RKO (cell line): ENCODE measurements around the gene NFX1.
A peak's percentile ranks its signal among the peaks of the same experiment; 100 is the strongest.
"Not testable (repeated sequence)": the region's sequence is repeated elsewhere in the genome, so short reads cannot be mapped to it uniquely, and the experiment has no call there.

Source experiments
- DNase-seq: peaks from one replicate; pipeline ENCODE4 v3.0.0-alpha.2; 2016; ENCODE audit warnings: low spot score

The NFX1 gene

DNA sequence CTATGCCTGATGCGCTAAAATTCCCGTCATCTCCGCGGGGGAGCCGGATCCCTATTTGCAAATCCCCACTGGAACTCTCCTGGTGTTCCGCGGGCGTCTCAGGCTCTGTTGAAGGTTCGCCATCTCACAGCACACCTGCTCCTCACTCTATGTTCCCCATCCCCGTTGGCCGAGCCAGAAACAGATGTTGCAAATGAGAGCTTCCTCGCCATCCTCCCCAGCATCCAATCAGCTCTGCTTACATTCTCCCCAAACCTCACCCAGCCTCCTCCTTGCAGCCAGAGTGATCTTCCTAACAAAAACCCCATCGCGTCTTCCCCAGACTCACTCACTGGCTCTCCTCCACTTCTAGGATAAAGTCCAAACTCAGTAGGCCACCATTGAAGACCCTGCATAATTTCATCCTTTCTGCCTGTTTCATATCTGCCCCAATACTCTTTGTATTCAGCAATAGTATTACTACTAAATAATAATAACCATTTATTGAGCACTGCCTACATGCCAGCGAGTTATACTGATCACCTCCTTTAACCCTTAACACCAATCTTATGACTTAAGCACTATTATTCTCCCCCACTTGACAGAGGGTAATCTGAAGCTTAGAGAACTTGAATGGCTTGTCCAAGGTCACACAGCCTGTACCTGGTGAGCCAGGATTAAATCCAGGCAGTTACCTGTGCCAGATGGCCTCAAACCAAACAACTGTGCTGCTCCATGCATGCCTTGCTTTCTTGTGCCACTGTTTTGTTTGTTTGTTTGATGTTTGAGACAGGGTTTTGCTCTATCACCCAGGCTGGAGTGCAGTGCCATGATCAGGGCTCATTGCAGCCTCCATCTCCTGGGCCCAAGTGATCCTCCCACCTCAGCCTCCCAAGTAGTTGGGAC, 98.0 kb downstream of the NFX1 start:
- DNase-seq = no peak

DNA sequence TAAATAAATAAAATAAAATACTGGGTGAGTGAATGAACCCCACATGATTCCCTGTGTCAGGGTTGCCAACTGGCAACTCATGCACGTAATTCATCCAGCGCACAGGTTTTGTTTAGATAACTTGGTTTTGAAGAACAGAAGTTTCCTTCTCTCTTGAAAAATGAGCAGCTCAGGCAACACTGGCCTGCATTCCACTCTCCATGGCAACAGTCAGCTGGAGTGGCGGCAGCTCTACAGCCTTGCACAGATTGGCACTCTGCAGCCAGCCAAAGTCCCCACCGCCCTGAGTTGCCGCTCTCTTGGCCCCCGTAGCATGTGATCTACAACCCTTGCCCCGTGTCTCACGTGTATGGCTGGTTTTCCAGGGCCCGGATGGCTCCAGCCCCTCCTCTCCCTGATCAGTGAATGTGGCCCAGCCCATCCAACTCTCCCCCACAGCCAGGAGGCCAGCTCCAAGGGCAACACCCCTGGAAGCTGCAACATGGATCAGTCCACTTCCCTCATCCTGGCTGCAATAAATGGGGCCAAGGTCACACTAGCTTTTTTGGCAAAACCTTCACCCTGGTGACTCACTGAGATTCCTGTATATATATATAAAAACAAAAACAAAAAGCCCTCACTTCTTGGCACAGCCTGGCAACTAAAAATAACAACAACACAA, 100.9 kb downstream of the NFX1 start:
- peak; percentile 39 for DNase-seq

GRCh38 chr9:33392591-33393021, 102.3 kb downstream of the NFX1 start:
- not testable (repeated sequence) for DNase-seq

- DNase-seq = no peak
Observed at GRCh38 chr9:33393581-33393980, 103.3 kb downstream of the NFX1 start.

DNA sequence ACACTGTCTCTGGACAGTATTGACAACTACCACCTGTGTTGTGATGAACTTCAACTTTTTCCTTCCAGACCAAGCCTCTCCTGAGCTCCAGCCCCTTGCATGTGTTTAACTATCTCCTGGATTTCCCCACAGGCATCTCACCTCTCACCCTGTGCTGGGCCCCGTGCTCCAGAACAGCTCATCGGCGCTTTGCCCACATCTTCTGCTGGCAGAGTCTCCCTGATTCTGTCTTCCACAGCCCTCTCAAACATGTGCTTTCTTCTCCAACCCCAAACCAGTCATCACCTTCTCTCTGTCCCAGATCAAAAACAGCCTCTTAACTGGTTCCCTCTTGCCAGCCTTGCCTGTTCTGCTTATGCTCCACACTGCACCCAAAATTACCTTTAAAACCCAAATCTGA, 103.7 kb downstream of the NFX1 start:
- DNase-seq = not testable (repeated sequence)

DNA sequence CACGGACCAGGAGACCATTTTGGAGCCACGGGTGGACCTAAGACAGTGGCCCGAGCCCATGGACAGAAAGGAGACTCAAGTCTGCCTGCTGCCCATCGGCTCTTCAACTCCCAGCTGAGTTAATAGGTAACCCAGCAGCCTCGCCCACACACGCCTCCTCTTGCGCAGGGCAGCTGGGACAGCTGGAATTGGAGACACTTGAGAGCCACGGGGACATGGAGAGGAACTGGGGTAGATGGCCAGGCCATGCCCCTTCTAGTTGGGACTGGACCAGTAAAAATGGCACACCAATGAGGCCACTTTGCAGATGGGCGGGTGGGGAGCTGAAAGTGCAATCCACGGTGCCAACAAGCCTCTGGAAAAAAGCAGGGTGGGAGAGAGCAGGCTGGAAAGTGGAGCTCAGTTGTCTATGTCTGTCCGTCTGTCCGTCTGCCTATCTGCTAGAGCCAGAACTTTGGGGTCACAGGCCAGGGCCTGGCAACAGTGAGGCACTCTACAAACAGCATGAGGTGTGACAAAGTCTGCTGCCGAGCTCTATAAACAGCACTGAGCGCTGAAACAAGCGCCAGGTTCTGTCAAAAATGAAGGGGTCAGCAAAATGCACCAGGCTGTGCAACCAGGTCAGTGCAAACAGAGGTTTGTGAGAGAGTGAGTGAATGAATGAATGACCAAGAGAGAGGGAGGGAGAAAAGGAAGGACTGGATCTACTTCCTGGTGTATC, 105.0 kb downstream of the NFX1 start:
- DNase-seq = not testable (repeated sequence)

- not testable (repeated sequence) for DNase-seq
Observed at GRCh38 chr9:33397801-33398200, 107.5 kb downstream of the NFX1 start.

- DNase-seq = not testable (repeated sequence)
Observed at GRCh38 chr9:33399047-33399446, 108.7 kb downstream of the NFX1 start.

DNA sequence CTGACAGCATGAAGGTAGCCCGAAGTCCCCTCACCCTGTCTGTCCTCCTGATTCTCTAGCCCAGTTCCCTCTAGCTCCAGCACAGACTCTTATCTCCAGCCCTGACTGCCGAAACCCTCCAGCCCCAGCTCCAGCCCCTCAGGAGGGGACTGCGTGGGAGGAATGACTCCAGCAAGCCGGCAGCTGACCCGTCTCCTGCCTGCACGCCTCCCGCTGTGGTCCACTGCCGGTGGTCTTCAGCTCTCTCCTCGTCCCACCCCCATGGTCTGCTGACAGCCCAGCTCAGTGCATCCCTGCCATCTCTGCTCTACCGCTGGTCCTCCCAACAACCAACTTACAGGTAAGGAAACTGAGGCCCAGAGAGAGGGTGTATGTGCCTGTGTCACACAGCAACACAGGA, 111.5 kb downstream of the NFX1 start:
- not testable (repeated sequence) for DNase-seq

GRCh38 chr9:33402371-33402770, 112.1 kb downstream of the NFX1 start, which contains the start of gene AQP7:
AQP7 (minus strand) TSS chr9:33402568; CDS start chr9:33401262, 1,306 bp downstream.
- not testable (repeated sequence) for DNase-seq

GRCh38 chr9:33403941-33404787, 113.8 kb downstream of the NFX1 start:
- DNase-seq = no peak

DNA sequence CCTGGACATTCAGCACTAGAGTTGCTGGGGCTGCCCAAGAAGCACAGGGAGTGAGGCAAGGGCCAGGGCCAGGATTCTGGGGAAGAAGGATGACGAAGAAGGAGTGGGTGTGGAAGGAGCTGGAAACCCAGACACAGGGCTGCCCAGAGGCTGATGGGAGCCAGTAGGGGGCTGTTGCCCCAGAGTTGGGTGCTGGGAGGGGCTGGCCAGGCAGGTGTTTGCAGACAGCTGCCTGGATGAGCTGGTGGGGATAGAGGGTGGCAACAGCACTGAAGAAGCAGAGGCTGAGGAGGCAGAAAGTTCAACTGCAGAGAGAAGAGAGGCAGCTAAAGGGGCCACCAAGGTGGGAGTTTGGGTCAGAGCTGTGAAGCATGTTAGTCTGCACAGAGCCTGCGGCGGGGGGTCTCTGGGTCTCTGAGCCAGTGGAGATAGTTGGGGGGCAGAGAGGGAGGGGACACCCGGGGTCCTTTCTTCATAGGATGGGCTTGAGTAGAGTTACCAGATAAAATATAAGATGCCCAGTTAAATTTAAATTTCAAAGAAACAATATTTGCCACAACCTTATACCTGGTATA, 114.6 kb downstream of the NFX1 start:
- no peak for DNase-seq

GRCh38 chr9:33407061-33407460, 116.7 kb downstream of the NFX1 start:
- no peak for DNase-seq

GRCh38 chr9:33408087-33408486, 117.8 kb downstream of the NFX1 start:
- DNase-seq = no peak

DNA sequence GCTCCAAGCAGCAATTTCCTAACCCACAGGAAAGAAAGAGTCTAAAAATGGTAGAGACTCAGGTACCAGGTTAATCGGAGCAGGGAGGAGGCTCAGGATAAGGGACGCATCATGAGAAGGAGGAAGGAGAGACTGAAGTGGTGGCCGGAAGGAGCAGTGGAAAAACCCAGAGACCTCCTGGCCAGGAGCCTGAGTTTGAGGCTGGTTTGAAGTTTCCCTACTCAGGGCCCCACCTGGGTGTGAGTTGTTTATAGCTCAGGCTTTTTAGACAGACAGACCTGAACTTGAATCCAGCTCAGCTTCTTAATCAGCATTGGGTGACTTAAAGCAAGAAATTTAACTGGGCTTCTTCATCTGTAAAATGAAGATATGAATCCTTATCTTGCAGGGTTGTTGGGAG, 124.0 kb downstream of the NFX1 start:
- DNase-seq = no peak

DNA sequence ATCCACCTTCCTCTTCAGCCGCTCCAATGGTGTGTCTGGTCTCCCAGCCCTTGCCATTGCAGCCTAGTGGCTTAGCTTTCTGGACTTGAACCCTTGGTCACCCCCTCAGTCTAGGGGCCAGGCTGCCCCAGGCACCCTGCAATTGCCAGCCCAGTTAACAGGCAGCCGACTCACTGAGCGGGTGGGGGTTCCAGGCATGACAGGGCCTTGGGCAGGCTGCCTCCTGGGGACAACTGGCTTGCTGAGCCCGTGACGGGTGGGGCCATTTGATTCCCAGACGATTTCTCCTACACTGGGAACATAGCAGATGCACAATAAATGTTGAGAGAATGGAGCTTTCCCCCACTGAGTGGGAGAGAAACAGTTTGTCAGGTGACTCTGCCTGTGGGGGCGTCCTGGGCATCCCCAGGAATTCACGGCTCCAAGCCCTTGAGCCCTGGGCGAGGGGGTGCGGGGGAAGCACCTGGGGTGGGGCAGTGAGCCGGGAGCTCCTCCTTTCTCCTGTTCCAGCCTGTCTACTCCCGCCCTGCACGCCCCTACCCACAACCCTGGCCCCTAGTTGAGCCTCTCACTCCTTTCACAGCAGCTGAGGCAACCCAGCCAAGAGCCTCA, 124.7 kb downstream of the NFX1 start:
- DNase-seq = no peak

DNA sequence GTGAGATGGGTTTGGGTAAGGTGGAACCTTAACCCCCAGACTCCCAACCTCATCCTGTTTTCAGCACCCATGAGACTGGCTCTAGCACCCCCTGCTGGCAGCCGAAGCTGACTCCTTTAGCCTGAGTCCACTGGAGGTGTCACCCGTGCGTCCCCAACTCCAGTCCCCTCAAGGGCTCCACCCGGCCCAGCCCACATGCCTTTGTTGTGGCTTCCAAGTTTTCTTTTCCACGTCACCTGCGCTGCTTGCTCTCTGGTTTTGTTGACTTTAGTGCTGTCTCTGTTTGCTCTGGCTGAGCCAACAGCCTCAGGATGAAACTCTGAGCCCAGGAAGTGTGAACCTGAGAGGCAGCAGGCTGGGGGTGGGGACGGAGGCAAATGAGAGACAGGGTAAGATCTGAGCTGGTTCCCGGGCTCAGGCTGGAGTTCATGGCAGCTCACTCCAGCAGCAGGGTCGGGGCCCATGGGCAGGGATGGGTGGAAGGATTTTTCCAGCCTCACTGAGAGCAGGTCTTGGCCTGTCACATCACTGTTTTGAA, 125.3 kb downstream of the NFX1 start:
- DNase-seq = no peak

DNA sequence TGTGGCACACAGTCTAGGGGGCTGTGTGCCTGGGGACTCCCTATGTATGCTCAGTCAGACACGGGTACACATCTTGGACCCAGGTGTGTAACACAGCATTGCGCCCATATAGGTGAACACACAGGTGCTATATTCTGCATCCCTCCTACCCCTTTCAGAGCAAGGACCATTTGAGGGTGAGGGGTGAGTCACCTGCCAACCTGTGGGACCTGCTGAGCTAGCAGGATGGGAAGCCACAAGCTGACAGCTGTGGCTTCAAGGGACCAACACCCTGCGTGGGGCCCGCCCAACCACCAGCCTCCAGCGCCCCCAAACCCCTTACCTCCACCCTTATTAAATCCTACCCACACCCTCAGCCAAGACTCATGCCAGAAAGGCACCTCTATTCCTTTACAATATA, 126.7 kb downstream of the NFX1 start:
- DNase-seq = no peak

GRCh38 chr9:33418090-33418489, 127.8 kb downstream of the NFX1 start:
- no peak for DNase-seq

DNA sequence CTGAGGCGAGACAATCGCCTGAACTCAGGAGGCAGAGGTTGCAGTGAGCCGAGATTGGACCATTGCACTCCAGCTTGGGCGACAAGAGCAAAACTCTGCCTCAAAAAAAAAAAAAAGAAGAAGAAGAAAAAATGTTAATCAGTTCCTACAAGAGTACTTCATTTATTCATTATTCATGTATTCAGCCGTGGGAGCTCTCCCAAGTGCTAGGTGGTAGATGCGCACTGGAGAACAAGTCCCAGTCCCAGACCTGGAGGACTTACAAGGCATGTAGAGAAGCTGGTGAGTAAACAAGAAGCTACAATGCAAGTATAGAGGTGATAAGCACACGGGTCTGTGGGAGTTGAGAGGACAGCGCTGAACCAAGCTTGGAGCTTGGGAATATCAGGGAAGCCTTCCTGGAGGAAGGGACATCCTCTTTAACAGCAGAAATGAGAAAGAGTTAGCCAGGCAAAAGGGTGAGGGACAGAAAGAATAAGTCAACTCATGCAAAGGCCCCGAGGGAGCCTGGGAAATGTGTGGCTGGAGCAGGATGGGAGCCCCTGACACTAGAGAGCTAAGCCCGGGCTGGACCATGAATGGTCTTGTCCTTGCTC, 129.5 kb downstream of the NFX1 start:
- no peak for DNase-seq
